ENCODE data around the gene LRFN3. TPM values are rescaled to one million over a fixed set of nuclear protein-coding genes. Genes with fewer than 3 reads are reported as not detected.

LRFN3 gene
- total and polyA plus RNA-seq, 5 experiments from 2014 or later, result 0.62 to 11.4 (median 1.4) TPM

- H3K27ac Mint-ChIP-seq, result peak overlapping the region; percentile 94 to 99 (median 98)
- DNase-seq (no peak), ATAC-seq (no peak)
- H3K36me3 Mint-ChIP-seq, result peaks cover 2 to 38% (median 3%) of the 10 kb centered on the region in 3 donors
- peaks cover 21 to 62% (median 49%) of the 10 kb centered on the region in 4 donors for H3K4me1 Mint-ChIP-seq
- H3K4me3 Mint-ChIP-seq, result peak overlapping the region; percentile 90 to 100 (median 95)
- POLR2A ChIA-PET, result interaction anchor here (0.6 to 1.5 kb wide), 6 partner anchors 9 to 52 kb away, joined by 3 to 12 read pairs (median 4); no protein-coding TSS in a partner anchor
- no peaks in the 10 kb centered on the region for H3K27me3 Mint-ChIP-seq
- H3K9me3 Mint-ChIP-seq, result no peaks in the 10 kb centered on the region
Observed at GRCh38 chr19:35898499-35898809, 37.7 kb upstream of the LRFN3 start.

GRCh38 chr19:35899547-35900214 lies 36.5 kb upstream of the LRFN3 start:
- Mint-ChIP-seq H3K27me3 (no peaks in the 10 kb centered on the region), H3K4me1 (peaks cover 28 to 74% (median 60%) of the 10 kb centered on the region in 4 donors), H3K4me3 (peak overlapping the region; percentile 90 to 100 (median 95)), H3K9me3 (no peaks in the 10 kb centered on the region), H3K27ac (peak overlapping the region; percentile 94 to 99 (median 98)), H3K36me3 (peaks cover 5 to 26% (median 8%) of the 10 kb centered on the region in 3 donors)
- POLR2A ChIA-PET, result interaction anchor here (0.5 to 2.3 kb wide), 9 partner anchors 16 to 223 kb away, joined by 3 to 57 read pairs (median 4); partner anchors contain the start of genes LIN37, PSENEN and U2AF1L4
- peak; percentile 49 to 64 for ATAC-seq
- DNase-seq, result peak; percentile 78 to 91 (median 84)

GRCh38 chr19:35901055-35901644 lies 35.0 kb upstream of the LRFN3 start:
- DNase-seq, result no peak
- ATAC-seq, result no peak
- peak overlapping the region; percentile 90 to 100 (median 99) for H3K4me3 Mint-ChIP-seq
- no peaks in the 10 kb centered on the region for H3K9me3 Mint-ChIP-seq
- no peaks in the 10 kb centered on the region for H3K27me3 Mint-ChIP-seq
- H3K27ac Mint-ChIP-seq, result peak overlapping the region; percentile 94 to 100 (median 99)
- POLR2A ChIA-PET, result interaction anchor here (0.7 to 2.3 kb wide), 12 partner anchors 11 to 252 kb away, joined by 3 to 57 read pairs (median 5); partner anchors contain the start of genes IGFLR1, LIN37, PSENEN and U2AF1L4
- peaks cover 30 to 74% (median 56%) of the 10 kb centered on the region in 4 donors for H3K4me1 Mint-ChIP-seq
- peaks cover 5 to 11% (median 8%) of the 10 kb centered on the region in 3 donors for H3K36me3 Mint-ChIP-seq

- H3K4me1 Mint-ChIP-seq, result peaks cover 31 to 78% (median 56%) of the 10 kb centered on the region in 4 donors
Observed at GRCh38 chr19:35901854-35902661, 34.1 kb upstream of the LRFN3 start, which contains the start of gene HCST. HCST (plus strand) TSS chr19:35902529; CDS start chr19:35902594, 65 bp downstream.

GRCh38 chr19:35902870-35903475 lies 33.2 kb upstream of the LRFN3 start:
- H3K9me3 Mint-ChIP-seq, result no peaks in the 10 kb centered on the region
- peak overlapping the region; percentile 90 to 100 (median 99) for H3K4me3 Mint-ChIP-seq
- peaks cover 2 to 8% (median 5%) of the 10 kb centered on the region in 3 donors for H3K36me3 Mint-ChIP-seq
- no peaks in the 10 kb centered on the region for H3K27me3 Mint-ChIP-seq
- ATAC-seq (no peak), DNase-seq (no peak)
- POLR2A ChIA-PET, result interaction anchor here (0.6 to 4.1 kb wide), 9 partner anchors 20 to 158 kb away, joined by 3 to 49 read pairs (median 5); partner anchors contain the start of genes LIN37, PSENEN and U2AF1L4
- H3K4me1 Mint-ChIP-seq, result peaks cover 30 to 73% (median 54%) of the 10 kb centered on the region in 4 donors
- H3K27ac Mint-ChIP-seq, result peak overlapping the region; percentile 94 to 100 (median 99)

More at GRCh38 chr19:35901854-35902661, 34.1 kb upstream of the LRFN3 start, which contains the start of gene HCST:
- ATAC-seq (peak; percentile 26 to 36), DNase-seq (peak in 9 of 10 donors; percentile 30 to 78 (median 70))
- Mint-ChIP-seq H3K27ac (peak within 1 kb of the TSS; percentile 94 to 100 (median 99)), H3K36me3 (peaks cover 5 to 8% (median 5%) of the 10 kb centered on the region in 3 donors), H3K4me3 (peak within 1 kb of the TSS; percentile 90 to 100 (median 99)), H3K27me3 (no peaks in the 10 kb centered on the region), H3K9me3 (no peaks in the 10 kb centered on the region)
- POLR2A ChIA-PET, result interaction anchor here (1.8 to 4.1 kb wide), 5 partner anchors 19 to 51 kb away, joined by 4 to 57 read pairs (median 16); no protein-coding TSS in a partner anchor

GRCh38 chr19:35903550-35904179 lies 32.5 kb upstream of the LRFN3 start:
- Mint-ChIP-seq H3K4me1 (peaks cover 30 to 73% (median 50%) of the 10 kb centered on the region in 4 donors), H3K4me3 (peak overlapping the region; percentile 90 to 100 (median 99)), H3K9me3 (no peaks in the 10 kb centered on the region), H3K36me3 (peaks cover 1 to 8% (median 5%) of the 10 kb centered on the region in 3 donors), H3K27me3 (no peaks in the 10 kb centered on the region), H3K27ac (peak overlapping the region; percentile 94 to 100 (median 99))
- POLR2A ChIA-PET, result interaction anchor here (0.6 to 4.1 kb wide), 9 partner anchors 21 to 158 kb away, joined by 3 to 49 read pairs (median 5); partner anchors contain the start of genes LIN37, PSENEN and U2AF1L4
- DNase-seq (peak; percentile 83 to 95 (median 88)), ATAC-seq (peak; percentile 57 to 71)

GRCh38 chr19:35904311-35905068 lies 31.7 kb upstream of the LRFN3 start:
- no peaks in the 10 kb centered on the region for H3K9me3 Mint-ChIP-seq
- POLR2A ChIA-PET, result interaction anchor here (0.7 to 4.1 kb wide), 6 partner anchors 23 to 1112 kb away, joined by 3 to 49 read pairs (median 4); partner anchors contain the start of gene LIN37
- H3K36me3 Mint-ChIP-seq, result peaks cover 0 to 8% (median 5%) of the 10 kb centered on the region in 3 donors
- no peaks in the 10 kb centered on the region for H3K27me3 Mint-ChIP-seq
- peak overlapping the region; percentile 69 to 100 (median 99) for H3K4me3 Mint-ChIP-seq
- DNase-seq, result no peak
- no peak for ATAC-seq
- peak overlapping the region; percentile 89 to 100 (median 96) for H3K27ac Mint-ChIP-seq
- H3K4me1 Mint-ChIP-seq, result peaks cover 33 to 75% (median 56%) of the 10 kb centered on the region in 4 donors

- H3K36me3 Mint-ChIP-seq, result peaks cover 0 to 8% (median 5%) of the 10 kb centered on the region in 3 donors
- POLR2A ChIA-PET, result interaction anchor here (0.7 to 4.1 kb wide), 4 partner anchors 22 to 892 kb away, joined by 4 to 49 read pairs (median 4); no protein-coding TSS in a partner anchor
- no peak for DNase-seq
- peak overlapping the region; percentile 89 to 100 (median 96) for H3K27ac Mint-ChIP-seq
- H3K4me1 Mint-ChIP-seq, result peaks cover 33 to 80% (median 60%) of the 10 kb centered on the region in 4 donors
- no peaks in the 10 kb centered on the region for H3K9me3 Mint-ChIP-seq
- ATAC-seq, result no peak
- no peaks in the 10 kb centered on the region for H3K27me3 Mint-ChIP-seq
- H3K4me3 Mint-ChIP-seq, result peak overlapping the region in 7 of 10 donors; percentile 29 to 100 (median 99)
Observed at GRCh38 chr19:35905178-35905727, 30.9 kb upstream of the LRFN3 start.

- H3K36me3 Mint-ChIP-seq, result peaks cover 0 to 8% (median 5%) of the 10 kb centered on the region in 3 donors
- POLR2A ChIA-PET, result no interaction called here
- DNase-seq, result no peak
- no peaks in the 10 kb centered on the region for H3K9me3 Mint-ChIP-seq
- no peak for ATAC-seq
- H3K27ac Mint-ChIP-seq, result peak overlapping the region in 6 of 10 donors; percentile 41 to 76 (median 61)
- peaks cover 30 to 75% (median 55%) of the 10 kb centered on the region in 4 donors for H3K4me1 Mint-ChIP-seq
- peak overlapping the region in 3 of 10 donors; percentile 19 to 84 (median 58) for H3K4me3 Mint-ChIP-seq
- no peaks in the 10 kb centered on the region for H3K27me3 Mint-ChIP-seq
Observed at GRCh38 chr19:35907377-35907745, 28.8 kb upstream of the LRFN3 start.

- POLR2A ChIA-PET, result interaction anchor here (1.1 kb wide), 1 partner anchor 10 kb away, joined by 3 read pairs; no protein-coding TSS in a partner anchor
- Mint-ChIP-seq H3K4me3 (peak within 1 kb of the TSS in 7 of 10 donors; percentile 19 to 84 (median 68)), H3K27ac (peak within 1 kb of the TSS in 9 of 10 donors; percentile 63 to 90 (median 76)), H3K4me1 (peaks cover 28 to 68% (median 52%) of the 10 kb centered on the region in 4 donors), H3K9me3 (no peaks in the 10 kb centered on the region), H3K27me3 (no peaks in the 10 kb centered on the region), H3K36me3 (peaks cover 0 to 8% (median 5%) of the 10 kb centered on the region in 3 donors)
- ATAC-seq (no peak), DNase-seq (no peak)
Observed at GRCh38 chr19:35908010-35908441, 28.1 kb upstream of the LRFN3 start, which contains the start of gene TYROBP. TYROBP (minus strand) TSS chr19:35908295; CDS start chr19:35908228, 67 bp downstream.

Measured in naive thymus-derived CD8-positive, alpha-beta T cell (primary cell).